Measurements from ENCODE around the gene SRSF9.
"Not testable (repeated sequence)": the region's sequence is repeated elsewhere in the genome, so short reads cannot be mapped to it uniquely, and the experiment has no call there.

DNA sequence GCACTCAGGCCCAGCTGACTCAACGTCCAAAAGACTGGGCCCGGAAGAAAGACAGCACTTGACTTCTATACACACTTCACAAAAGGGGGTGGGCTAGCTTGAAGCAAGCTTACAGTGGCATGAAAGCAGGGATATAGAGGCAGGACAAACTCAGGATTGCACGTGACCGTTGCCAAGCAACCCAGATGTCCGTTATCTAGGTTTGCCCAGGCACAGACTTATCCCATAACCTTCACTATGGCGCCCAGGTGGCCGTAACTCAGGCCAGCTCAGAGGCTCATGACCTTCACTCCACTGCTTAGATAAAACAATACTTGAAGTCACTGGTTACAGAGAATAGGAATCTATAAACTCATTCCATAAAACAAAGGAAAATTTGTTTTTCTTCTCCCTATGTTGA lies 18.0 kb upstream of the SRSF9 start:
- not testable (repeated sequence) for TF ChIP-seq EP300 (conservative IDR thresholded peaks at IDR 0.05; ENCODE audit: poor library complexity, severe bottlenecking); REST (IDR thresholded peaks at IDR 0.05; ENCODE audit: borderline replicate concordance); EZH2 (IDR thresholded peaks at IDR 0.05; ENCODE audit: borderline replicate concordance, insufficient read depth, low read length, poor library complexity, severe bottlenecking); TAF1 (IDR thresholded peaks at IDR 0.05; ENCODE audit: low read depth); POLR2AphosphoS5 (IDR thresholded peaks at IDR 0.05); SMC3 (conservative IDR thresholded peaks at IDR 0.05; ENCODE audit: poor library complexity); RAD21 (conservative IDR thresholded peaks at IDR 0.05); MXI1 (conservative IDR thresholded peaks at IDR 0.05; ENCODE audit: poor library complexity, severe bottlenecking)
- TF ChIP-seq, protein P1, sequence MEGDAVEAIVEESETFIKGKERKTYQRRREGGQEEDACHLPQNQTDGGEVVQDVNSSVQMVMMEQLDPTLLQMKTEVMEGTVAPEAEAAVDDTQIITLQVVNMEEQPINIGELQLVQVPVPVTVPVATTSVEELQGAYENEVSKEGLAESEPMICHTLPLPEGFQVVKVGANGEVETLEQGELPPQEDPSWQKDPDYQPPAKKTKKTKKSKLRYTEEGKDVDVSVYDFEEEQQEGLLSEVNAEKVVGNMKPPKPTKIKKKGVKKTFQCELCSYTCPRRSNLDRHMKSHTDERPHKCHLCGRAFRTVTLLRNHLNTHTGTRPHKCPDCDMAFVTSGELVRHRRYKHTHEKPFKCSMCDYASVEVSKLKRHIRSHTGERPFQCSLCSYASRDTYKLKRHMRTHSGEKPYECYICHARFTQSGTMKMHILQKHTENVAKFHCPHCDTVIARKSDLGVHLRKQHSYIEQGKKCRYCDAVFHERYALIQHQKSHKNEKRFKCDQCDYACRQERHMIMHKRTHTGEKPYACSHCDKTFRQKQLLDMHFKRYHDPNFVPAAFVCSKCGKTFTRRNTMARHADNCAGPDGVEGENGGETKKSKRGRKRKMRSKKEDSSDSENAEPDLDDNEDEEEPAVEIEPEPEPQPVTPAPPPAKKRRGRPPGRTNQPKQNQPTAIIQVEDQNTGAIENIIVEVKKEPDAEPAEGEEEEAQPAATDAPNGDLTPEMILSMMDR (IDR thresholded peaks at IDR 0.05; ENCODE audit: poor library complexity, severe bottlenecking) = not testable (repeated sequence)
